HFF-Myc (cell line): Measurements from ENCODE around the gene PMM2.

Experiments
- DNase-seq: peaks from one replicate; pipeline ENCODE4 v3.0.0-alpha.2; 2011; ENCODE audit warnings: low read depth; ENCODE audit errors: extremely low read depth
- H3K4me3 ChIP-seq: replicated peaks from 2 replicates; pipeline ENCODE4 v1.5.1; 2011; ENCODE audit warnings: low read depth, mild to moderate bottlenecking, control low read depth, low read length
- CTCF ChIP-seq: IDR thresholded peaks from 2 replicates; pipeline ENCODE4 v1.5.1; 2012; ENCODE audit warnings: mild to moderate bottlenecking, low read depth, low read length, control low read depth; ENCODE audit errors: missing control alignments

Gene PMM2

GRCh38 chr16:8767176-8767575 is 30.5 kb upstream of the PMM2 start:
- DNase-seq: no peak
- TF ChIP-seq CTCF: no peak
- H3K4me3 ChIP-seq: no peak overlapping the region

- DNase-seq: no peak
Measured at GRCh38 chr16:8768283-8768682, 29.4 kb upstream of the PMM2 start.

GRCh38 chr16:8768692-8769091 is 28.9 kb upstream of the PMM2 start:
- DNase-seq: no peak
- H3K4me3 ChIP-seq: no peak overlapping the region
- no peak for TF ChIP-seq CTCF

More at GRCh38 chr16:8768283-8768682, 29.4 kb upstream of the PMM2 start:
- no peak overlapping the region for H3K4me3 ChIP-seq
- no peak for TF ChIP-seq CTCF

GRCh38 chr16:8773537-8773936 is 24.1 kb upstream of the PMM2 start:
- TF ChIP-seq CTCF: no peak
- no peak for DNase-seq
- H3K4me3 ChIP-seq: no peak overlapping the region

GRCh38 chr16:8774208-8774607 is 23.4 kb upstream of the PMM2 start:
- no peak for DNase-seq
- no peak for TF ChIP-seq CTCF
- H3K4me3 ChIP-seq: no peak overlapping the region

GRCh38 chr16:8775359-8775758 is 22.3 kb upstream of the PMM2 start:
- no peak for TF ChIP-seq CTCF
- DNase-seq: no peak
- no peak overlapping the region for H3K4me3 ChIP-seq

GRCh38 chr16:8776129-8776584 is 21.5 kb upstream of the PMM2 start:
- TF ChIP-seq CTCF: no peak
- no peak for DNase-seq
- H3K4me3 ChIP-seq: no peak overlapping the region
